NCI-H146 treated with DMSO at 0.1 percent for 48 hours (cell line): ENCODE measurements around the gene NUCKS1.

Experiments
- DNase-seq: peaks from one replicate; lab custom pipeline; 2025; ENCODE audit not compliant: unreplicated experiment; lab: John Stamatoyannopoulos, UW

NUCKS1 gene

DNA sequence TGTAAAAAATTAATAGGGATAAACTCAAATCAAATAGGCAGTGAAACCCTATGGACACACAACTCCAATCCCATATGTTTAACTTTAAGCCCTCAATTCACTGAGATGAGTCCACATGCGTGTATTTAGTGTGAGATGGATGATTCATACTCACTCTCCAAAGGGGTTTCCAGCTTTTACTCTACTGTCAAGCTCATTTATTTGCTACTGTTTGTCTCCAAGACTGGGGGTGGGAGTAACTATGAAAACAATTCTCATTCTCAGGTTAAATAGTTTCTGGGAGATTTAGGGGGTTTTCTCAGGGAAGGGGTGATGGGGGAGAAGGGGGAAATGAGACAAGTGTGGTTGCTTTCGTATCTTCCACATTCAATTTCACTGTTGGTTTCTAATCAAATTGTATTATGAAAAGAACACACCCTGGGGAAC lies 22.6 kb upstream of the NUCKS1 start:
- no peak for DNase-seq

DNA sequence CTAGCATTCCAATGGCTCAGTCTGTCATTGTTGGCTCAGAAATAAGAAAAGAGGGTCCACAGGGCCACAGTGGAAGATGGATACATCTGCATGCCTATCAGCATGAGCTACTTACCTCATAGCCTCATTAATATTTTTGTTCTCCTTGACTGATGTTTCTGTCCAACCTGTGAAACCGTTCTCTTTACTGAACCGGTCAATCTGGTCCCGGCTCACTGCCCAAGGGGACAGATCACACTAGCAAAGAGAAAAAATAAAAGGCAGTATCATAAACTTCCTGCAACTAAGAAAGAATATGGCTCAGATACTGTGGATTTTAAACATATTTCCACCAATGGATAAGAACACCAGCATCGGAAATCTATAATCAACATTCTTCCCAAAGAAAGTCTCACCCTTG lies 20.6 kb upstream of the NUCKS1 start:
- no peak for DNase-seq

DNA sequence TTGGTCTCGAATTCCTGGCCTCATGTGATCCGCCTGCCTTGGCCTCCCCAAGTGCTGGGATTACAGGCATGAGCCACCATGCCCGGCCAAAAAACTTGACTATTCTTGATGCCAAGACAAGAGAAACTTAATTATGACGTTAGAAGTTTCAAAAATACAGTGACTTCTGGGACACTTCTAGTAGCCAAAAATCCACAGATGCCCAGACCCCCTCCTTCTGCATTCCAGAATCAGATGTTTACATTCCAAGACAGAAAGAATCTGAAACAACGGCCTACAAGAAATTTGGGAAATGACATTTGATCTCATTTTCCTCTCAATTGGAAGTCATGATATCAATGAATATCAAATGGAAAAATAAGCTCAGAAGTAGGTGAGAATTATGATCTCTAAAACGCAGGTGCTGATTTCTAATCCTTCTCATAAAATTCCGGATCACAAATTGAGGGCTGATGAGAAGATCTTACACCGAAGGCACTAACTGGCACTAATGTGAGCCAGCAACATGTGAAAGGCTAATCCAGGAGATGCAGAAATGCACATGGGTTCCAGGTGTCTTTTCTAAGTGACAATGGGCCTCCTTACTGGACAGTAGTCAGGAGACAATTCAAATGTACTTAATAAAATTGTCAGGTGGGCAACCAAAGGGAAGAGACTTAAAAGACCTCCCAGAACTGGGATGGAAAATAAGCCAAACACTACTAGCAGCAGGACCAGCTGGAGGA lies 19.8 kb upstream of the NUCKS1 start:
- DNase-seq: no peak

DNA sequence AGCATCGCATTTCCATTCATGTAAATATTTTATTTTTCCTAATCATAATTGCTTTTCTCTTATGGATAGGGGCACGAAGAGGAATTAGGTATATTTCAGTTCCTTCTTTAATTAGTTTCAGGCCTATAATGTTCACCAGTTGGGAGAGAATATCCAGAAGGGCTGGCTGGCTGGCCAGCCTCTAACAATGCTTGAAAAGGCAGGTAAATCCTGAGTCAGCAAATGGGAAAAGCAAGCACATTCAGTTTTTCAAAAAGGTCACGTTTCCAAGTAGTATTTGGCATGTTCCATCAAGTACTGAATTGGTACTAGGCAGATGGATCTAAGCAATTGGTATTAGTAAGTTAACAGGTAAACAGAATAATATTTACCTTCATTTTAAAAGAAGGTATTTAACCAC lies 17.3 kb upstream of the NUCKS1 start:
- DNase-seq: no peak

DNA sequence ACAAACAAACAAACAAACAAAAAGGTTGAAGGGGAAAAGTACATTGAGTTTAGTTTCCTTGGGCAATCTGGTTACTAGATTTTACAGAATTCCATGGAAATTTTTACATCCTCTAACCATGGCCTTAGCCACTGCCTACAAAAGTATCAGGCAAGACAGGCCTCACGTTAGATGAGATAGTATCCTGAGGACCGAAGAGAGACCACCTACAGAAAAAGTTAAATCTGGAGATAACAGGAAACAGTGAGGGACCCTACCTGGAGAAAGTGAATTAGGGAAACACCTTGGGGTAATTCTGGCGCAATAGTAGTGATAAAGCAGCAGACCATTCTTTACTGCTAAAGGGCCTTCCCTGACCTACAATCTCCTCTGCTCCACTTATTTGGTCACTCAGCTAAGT lies 16.6 kb upstream of the NUCKS1 start:
- DNase-seq: no peak

DNA sequence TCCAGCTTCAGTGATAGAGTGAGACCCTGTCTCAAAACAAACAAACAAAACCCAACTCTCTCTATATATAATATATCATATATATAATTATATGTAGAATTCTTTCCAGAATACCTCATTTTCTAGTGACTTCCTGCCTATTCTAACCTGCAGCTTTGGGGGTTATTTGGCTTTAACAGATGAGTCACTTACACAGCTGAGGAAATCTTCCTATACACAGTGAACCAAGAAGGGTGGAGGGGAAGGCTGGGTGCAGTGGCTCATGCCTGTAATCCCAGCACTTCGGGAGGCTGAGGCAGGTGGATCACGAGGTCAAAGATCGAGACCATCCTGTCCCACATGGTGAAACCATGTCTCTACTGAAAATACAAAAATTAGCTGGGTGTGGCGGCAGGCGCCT lies 16.1 kb upstream of the NUCKS1 start:
- DNase-seq: no peak

DNA sequence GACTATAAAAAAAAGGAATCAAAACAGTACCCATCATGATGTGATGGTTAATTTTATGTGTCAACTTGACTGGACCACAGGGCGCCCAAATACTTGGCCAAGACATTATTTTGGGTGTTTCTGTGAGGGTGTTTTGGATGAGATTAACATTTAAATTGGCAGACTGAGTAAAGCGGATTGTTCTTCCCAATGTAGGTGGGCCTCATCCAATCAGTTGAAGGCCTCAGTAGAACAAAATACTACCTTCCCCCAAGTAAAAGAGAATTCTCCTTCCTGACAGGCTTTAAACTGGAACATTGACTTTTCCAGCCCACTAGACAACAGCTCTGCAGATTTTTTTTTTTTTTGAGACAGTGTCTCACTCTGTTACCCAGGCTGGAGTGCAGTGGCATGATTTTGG lies 14.6 kb upstream of the NUCKS1 start:
- no peak for DNase-seq

DNA sequence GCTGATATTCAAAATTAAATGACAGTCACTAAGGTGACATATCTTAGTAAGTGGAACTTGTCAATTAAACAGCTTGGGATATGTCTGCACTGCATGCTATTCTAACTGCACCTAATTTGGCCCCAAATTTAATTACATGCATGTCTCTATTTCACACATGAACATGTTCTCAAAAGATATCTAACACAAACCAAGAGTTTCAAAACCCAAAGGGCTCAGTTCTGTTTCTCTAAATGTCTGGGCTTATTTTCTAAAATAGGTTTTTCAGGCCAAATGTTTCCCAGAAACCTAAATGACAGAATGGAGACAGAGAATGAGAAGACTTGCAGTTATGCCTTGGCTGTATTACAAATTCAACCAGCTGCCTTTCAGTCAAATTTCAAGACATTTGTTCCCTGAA lies 14.0 kb upstream of the NUCKS1 start:
- no peak for DNase-seq

DNA sequence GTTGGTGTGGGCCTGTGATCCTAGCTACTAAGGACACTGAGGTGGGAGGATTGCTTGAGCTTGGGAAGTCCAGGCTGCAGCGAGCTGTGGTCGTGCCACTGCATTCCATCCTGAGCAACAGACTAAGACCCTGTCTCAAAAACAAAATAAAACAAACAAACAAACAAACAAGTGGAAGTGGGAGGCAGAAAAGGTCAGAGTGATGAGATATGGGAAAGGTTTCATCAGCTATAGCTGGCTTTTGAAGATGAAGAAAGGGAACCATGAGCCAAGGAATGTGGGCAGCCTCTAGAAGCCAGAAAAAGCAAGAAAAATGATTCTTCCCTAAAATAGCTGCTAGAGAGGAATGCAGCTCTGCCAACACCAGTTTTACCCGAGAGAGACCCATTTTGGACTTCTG lies 10.6 kb upstream of the NUCKS1 start:
- DNase-seq: no peak

DNA sequence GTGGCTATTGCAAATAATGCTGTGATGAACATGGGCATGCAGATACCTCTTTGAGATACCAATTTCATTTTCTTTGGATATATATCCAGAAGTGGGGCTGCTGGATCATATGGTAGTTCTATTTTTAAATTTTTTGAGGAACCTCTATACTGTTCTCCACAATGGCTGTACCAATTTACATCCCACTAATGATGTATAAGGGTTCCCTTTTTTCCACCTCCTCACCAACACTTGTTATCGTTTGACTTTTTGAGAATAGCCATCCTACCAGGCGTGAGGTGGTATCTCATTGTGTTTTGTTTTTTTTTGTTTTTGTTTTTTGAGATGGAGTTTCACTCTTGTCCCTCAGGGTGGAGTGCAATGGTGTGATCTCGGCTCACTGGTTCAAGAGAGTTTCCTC lies 6.6 kb upstream of the NUCKS1 start:
- DNase-seq: no peak

DNA sequence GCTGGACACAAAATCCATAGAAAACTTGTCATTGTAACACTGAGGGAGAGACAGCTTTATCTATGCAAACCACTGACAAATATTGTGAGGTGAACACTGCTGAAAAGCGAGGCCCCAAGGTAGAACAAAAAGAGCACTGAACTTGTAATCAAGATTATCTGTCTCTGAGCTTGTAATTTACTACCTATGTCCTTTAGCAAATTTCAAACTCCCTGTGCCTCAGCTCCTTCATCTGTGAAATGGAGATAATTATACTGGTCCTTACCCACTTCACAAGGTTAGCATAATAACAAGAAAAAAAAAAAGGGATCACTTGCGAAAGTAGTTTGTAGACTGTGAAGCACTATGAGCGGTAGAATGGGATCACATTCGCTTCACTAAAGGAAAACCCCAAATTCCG lies 4.9 kb upstream of the NUCKS1 start:
- no peak for DNase-seq

DNA sequence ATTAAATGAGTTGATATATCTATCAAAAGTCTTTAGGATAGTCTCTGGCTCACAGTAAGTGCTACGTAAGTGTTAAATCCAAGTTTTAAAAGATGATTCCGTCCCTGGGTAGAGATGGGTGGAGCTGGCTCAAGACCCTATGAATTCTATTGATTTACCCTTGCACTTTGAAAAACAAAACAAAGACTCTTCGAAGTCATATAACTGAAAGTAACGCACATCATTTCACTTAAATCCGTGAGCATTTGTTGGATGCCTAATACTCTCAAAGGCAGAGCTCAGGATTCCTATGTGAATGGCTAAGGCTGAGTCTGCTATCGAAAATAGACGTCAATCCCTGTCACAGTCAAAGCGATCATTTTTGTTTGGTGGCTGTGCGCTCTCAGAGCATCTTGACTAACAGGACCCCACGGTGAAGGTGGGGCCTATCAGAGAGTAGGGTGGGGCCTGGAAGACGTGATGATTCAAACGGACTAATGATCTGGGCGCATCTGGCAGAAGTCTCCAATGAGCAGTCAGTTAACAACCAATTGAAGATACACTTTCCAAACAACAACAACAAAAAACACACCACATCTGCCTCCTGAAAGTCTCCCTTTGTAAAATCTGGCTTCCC lies 1.2 kb upstream of the NUCKS1 start:
- DNase-seq: no peak

DNA sequence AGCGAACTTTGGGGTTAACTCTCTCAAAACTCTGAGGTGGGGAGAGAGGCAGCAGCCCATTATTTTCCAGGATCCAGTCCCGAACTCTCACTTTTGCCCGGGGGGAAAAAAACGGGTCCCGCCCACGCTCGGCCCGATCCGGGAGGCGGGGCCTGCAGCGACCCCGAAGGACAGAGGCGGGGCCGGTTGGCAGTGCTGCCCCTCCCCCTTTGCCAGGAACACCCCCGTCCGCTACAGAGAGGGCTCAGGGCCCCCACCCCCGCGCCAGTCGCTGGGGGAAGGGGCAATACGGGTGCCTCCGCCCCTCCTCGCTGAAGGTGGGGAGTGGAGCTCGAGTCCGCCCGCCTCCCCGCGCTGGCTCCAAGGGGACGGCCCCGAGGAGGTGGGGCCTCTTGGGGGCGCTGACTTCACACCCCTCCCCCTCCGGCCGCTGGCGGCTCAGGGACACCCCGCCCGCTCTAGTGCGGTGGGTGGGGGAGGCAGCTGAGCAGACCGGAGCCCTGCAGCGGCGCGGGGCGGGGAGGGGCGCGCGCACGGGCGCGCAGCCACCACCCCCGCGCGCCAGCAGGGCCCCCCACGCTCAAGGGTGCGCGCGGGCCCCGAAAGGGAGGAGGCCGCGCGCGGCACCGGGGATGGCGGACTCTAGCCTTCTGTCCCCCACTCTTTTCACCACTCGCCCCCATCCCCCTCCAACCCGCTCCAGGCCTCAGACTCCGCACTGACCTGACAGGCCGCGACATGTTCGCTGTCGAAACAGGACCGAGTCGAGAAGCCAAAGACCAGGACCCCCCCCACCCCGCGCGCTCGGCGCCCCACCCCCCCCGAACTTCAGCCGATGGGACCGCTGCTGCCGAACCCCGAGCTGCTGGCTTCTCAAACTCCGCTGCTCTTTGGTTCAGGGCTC lies 496 bp downstream of the NUCKS1 start:
- DNase-seq: peak; percentile 88

DNA sequence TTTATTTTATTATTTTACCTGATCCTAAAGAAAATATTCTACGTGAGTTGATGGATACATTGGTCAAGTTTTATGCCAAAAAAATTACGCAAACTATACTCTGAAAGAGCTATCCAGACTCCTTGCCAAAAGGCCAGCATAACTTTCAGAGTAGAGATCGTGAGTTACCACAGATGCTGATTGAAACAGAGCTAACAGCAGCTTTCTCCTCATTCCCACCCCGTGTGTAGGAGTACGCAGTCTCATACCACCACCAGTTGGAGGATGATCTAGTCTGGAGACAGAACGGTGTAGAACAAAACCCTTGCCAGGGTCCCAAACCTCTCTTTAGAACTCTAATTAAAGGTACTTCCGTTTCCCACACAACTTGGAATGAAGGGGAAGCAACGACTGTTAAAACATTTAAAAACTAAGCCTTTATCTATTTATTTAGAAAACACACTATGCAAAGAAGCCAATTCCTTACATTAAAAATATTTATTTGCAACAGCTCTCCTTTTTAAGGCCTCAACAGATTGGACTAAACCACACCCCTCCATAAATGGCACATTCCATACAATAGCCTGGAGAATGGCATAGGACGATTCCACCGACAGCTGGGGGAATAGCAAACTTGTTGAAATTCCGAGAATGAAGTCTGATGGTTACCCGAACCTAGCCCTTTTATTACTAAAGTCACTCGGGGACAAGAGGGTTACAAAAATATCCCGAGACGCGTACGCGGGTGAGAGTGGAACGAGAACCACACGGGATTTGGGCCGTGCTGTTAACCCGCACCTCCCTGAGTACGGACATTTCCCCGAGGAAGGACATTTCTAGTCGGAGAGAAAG lies 1.4 kb downstream of the NUCKS1 start:
- DNase-seq: peak; percentile 52

DNA sequence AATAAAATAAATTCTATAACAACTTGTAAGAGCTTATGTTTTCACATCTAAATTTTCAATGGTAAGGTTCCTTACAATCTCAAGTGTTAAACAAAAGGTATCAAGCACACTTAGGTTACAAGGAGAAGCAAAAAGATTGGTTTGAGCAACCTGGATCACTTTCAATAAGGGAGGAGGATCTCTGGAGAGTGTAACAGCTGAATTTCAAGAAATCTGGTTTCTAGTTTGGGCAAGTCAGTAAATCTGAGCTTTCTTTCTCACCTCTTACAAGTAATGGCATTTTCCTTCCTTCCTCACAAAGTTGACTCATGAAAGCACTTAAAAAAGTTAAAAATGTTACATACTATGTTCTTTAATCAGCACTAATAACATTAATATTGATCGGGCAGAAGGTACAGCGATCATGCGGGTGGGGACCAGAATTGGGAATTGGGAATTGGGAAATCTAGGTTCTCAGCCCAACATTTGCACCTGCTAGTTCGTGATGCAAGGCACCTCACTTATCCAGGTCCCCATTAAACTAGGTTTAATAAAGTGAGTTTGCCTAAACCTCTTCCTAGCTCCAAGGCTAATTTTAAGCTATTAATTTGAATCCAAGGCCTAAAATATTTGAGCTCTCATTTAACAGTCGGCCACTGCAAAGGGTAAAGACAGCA lies 3.1 kb downstream of the NUCKS1 start:
- DNase-seq: no peak

DNA sequence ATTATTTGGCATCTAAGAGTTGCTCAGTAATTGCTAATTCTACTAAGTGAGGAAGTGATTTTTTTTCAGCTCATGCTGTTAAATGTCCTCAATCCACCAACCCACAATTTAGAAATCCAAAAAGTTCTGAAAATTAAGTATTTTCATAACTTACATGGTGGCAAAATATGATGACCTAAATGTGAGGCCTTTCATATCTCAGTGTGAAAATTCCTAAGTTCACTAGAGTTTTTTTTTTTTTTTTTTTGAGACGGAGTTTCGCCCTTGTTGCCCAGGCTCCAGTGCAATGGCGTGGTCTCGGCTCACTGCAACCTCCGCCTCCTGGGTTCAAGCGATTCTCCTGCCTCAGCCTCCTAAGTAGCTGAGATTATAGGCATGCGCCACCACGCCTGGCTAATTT lies 5.6 kb downstream of the NUCKS1 start:
- DNase-seq: no peak

DNA sequence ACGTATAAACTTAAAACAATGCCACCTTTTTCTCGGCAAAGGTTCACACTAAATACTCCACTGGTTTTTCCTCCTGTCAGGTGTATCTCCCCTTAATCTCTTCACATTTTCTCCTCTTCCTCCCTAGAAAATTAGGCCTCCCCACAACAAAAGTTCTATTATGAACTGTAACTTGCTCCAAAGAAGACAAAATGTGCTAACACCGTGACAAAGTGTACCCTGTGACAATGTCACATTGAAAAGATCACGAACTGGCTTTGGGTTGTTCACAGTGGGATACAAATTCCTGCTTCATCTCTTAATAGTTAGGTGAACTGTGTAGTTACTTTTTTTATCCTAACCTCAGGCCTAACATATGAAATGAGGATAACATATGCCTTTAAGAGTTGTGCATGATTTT lies 6.0 kb downstream of the NUCKS1 start:
- DNase-seq: no peak

DNA sequence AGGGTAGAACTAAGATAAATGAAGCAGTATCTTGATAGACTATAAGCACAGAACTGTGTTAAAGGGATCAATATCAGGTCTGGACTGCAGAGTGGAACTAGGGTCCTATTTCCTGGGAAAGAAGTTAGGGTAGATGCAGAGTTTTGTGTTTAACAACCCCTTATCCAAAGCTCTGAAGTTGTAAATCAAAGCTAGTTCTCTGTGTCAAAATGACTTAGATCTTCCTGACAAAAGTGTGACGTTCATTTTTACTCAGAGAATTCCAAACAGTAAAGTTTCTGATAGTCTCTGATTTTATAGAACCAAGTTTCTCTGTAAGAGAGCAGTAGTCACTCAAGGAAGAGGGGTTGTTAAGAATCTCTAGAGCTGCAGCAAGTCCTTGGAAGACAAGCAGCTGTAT lies 8.3 kb downstream of the NUCKS1 start:
- no peak for DNase-seq

DNA sequence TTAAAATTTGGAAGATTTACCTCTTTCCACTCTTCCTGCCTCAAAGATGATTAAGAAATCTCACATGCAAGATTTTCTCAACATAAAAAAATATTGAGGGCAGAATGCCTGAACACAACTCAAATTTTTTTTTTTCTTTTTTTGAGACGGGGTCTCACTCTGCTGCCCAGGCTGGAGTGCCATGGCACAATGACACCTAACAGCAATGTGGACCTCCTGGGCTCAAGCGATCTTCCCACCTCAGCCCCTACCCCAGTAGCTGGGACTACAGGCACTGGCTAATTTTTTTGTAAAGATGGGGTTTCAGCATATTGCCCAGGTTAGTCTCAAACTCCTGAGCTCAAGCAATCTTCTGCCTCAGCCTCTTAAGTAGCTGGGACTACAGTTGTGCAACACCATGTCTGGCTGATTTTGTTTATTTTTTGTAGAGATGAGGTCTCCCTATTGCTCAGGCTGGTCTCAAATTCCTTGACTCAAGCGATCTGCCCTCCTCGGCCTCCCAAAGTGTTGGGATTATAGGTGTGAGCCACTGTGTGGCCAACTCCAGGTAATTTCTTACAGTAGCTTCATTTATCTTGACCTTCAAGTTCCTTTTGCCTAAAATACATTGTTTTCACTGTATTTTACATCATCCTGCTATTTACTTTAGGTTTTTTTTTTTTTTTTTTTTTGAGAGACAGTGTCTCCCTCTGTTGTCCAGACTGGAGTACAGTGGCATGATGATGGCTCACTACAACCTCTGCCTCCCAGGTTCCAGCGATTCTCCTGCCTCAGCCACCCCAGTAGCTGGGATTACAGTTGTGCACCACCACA lies 10.4 kb downstream of the NUCKS1 start:
- DNase-seq: no peak

DNA sequence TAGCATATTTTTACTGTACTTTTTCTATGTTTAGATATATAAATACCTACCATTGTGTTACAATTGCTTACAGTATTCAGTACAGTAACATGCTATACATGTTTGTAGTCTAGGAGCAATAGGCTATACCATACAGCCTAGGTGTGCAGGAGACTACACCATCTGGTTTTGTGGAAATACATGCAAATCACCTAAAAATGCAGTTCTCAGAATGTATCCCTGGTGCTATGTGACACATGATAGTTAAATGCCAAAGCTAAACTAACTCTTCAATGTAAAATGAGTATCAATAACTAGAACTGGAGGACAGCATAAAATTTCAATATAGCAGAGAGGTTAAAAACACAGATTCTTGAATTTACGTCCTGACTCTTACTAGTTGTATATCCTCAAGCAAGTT lies 14.8 kb downstream of the NUCKS1 start:
- no peak for DNase-seq
